Measurements from ENCODE around the gene NFX1.
"Not testable (repeated sequence)": the region's sequence is repeated elsewhere in the genome, so short reads cannot be mapped to it uniquely, and the experiment has no call there.

Gene NFX1

GRCh38 chr9:33388110-33388994 lies 98.0 kb downstream of the NFX1 start:
- no peak for DNase-seq (ENCODE audit: low spot score)

- peak; percentile 68 for DNase-seq (ENCODE audit: low spot score)
These were observed 100.9 kb downstream of the NFX1 start for GRCh38 chr9:33391111-33391771.

GRCh38 chr9:33392591-33393021 lies 102.3 kb downstream of the NFX1 start:
- not testable (repeated sequence) for DNase-seq (ENCODE audit: low spot score)

- DNase-seq (ENCODE audit: low spot score) = no peak
These were observed 103.3 kb downstream of the NFX1 start for GRCh38 chr9:33393581-33393980.

GRCh38 chr9:33393986-33394385 lies 103.7 kb downstream of the NFX1 start:
- DNase-seq (ENCODE audit: low spot score) = not testable (repeated sequence)

- DNase-seq (ENCODE audit: low spot score) = not testable (repeated sequence)
These were observed 105.0 kb downstream of the NFX1 start for GRCh38 chr9:33395159-33395879.

- DNase-seq (ENCODE audit: low spot score) = not testable (repeated sequence)
These were observed 107.5 kb downstream of the NFX1 start for GRCh38 chr9:33397801-33398200.

GRCh38 chr9:33399047-33399446 lies 108.7 kb downstream of the NFX1 start:
- not testable (repeated sequence) for DNase-seq (ENCODE audit: low spot score)

- not testable (repeated sequence) for DNase-seq (ENCODE audit: low spot score)
These were observed 111.5 kb downstream of the NFX1 start for GRCh38 chr9:33401809-33402208.

- not testable (repeated sequence) for DNase-seq (ENCODE audit: low spot score)
These were observed 112.1 kb downstream of the NFX1 start, which contains the start of gene AQP7 for GRCh38 chr9:33402371-33402770. Gene AQP7 (minus strand): TSS chr9:33402568. CDS start chr9:33401262, 1,306 bp downstream.

GRCh38 chr9:33403941-33404787 lies 113.8 kb downstream of the NFX1 start:
- DNase-seq (ENCODE audit: low spot score) = no peak

- no peak for DNase-seq (ENCODE audit: low spot score)
These were observed 114.6 kb downstream of the NFX1 start for GRCh38 chr9:33404788-33405362.

- no peak for DNase-seq (ENCODE audit: low spot score)
These were observed 116.7 kb downstream of the NFX1 start for GRCh38 chr9:33407061-33407460.

GRCh38 chr9:33408087-33408486 lies 117.8 kb downstream of the NFX1 start:
- DNase-seq (ENCODE audit: low spot score) = no peak

GRCh38 chr9:33414268-33414667 lies 124.0 kb downstream of the NFX1 start:
- no peak for DNase-seq (ENCODE audit: low spot score)

GRCh38 chr9:33414889-33415500 lies 124.7 kb downstream of the NFX1 start:
- DNase-seq (ENCODE audit: low spot score) = no peak

GRCh38 chr9:33415501-33416038 lies 125.3 kb downstream of the NFX1 start:
- peak; percentile 46 for DNase-seq (ENCODE audit: low spot score)

GRCh38 chr9:33416996-33417395 lies 126.7 kb downstream of the NFX1 start:
- no peak for DNase-seq (ENCODE audit: low spot score)

GRCh38 chr9:33418090-33418489 lies 127.8 kb downstream of the NFX1 start:
- DNase-seq (ENCODE audit: low spot score) = no peak

GRCh38 chr9:33419708-33420303 lies 129.5 kb downstream of the NFX1 start:
- no peak for DNase-seq (ENCODE audit: low spot score)
